ENCODE measurements around the gene PGPEP1.

Gene PGPEP1

GRCh38 chr19:18418029-18418482 lies 77.7 kb downstream of the PGPEP1 start:
- no peak overlapping the region for H3K4me3 ChIP-seq (replicated peaks in 1 of 2; ENCODE audit: low read depth in 2 of 2, low read length in 2 of 2)
- TF ChIP-seq CTCF (IDR thresholded peaks at IDR 0.05; ENCODE audit: low read depth, low read length), result no peak
- no peak for DNase-seq (ENCODE audit: low read depth in 2 of 2)

- TF ChIP-seq CTCF (IDR thresholded peaks at IDR 0.05; ENCODE audit: low read depth, low read length), result no peak
- peak in 1 of 2 donors; percentile 45 for DNase-seq (ENCODE audit: low read depth in 2 of 2)
- peak overlapping the region; percentile 25 to 41 for H3K4me3 ChIP-seq (replicated peaks in 1 of 2; ENCODE audit: low read depth in 2 of 2, low read length in 2 of 2)
Measured at GRCh38 chr19:18418483-18419194, 78.2 kb downstream of the PGPEP1 start.

GRCh38 chr19:18419195-18419698 lies 78.8 kb downstream of the PGPEP1 start, which contains the start of gene SSBP4:
SSBP4 (plus strand) TSS chr19:18419398; CDS start chr19:18419649, 251 bp downstream.
- H3K4me3 ChIP-seq (replicated peaks in 1 of 2; ENCODE audit: low read depth in 2 of 2, low read length in 2 of 2), result peak within 1 kb of the TSS; percentile 77 to 83
- TF ChIP-seq CTCF (IDR thresholded peaks at IDR 0.05; ENCODE audit: low read depth, low read length), result no peak
- DNase-seq (ENCODE audit: low read depth in 2 of 2), result peak; percentile 79 to 89

Measured in cardiac fibroblast (primary cell).